DLD1 (cell line): Measurements from ENCODE around the gene ASZ1.
"Not testable (repeated sequence)": the region's sequence is repeated elsewhere in the genome, so short reads cannot be mapped to it uniquely, and the experiment has no call there.

Experiments
- in situ Hi-C: cut with HindIII; loops from 2 replicates; pipeline ENCODE4 v1.10.0; 2017; ENCODE audit warnings: low sequenced_read_pairs

Gene ASZ1, protein sequence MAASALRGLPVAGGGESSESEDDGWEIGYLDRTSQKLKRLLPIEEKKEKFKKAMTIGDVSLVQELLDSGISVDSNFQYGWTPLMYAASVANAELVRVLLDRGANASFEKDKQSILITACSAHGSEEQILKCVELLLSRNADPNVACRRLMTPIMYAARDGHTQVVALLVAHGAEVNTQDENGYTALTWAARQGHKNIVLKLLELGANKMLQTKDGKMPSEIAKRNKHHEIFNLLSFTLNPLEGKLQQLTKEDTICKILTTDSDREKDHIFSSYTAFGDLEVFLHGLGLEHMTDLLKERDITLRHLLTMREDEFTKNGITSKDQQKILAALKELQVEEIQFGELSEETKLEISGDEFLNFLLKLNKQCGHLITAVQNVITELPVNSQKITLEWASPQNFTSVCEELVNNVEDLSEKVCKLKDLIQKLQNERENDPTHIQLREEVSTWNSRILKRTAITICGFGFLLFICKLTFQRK

DNA sequence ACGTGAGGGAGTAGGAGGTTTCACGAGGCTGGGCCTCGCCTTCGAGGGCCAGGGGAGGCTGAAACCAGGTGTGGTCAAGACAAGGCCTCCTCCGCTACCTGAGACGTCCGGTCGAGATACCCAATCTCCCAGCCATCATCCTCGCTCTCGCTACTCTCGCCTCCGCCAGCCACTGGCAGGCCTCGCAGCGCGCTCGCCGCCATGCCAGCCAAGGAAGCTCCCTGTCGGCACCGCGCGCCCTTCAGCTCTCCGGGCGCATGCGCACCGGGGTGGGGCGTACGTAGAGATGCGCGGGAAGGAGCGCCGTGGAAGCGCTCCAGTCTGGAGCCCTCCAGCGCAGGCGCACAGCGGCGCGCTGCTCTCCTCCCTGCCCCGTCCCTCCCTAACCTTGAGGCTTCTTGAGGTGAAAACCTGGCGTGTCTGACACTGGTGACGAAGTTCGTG, at the start of gene ASZ1:
Gene ASZ1 (minus strand): TSS at position 236 of the 444 bp plus-strand sequence. CDS start 33 bp downstream, at position 203.
- in situ Hi-C loops, result no loop called here

DNA sequence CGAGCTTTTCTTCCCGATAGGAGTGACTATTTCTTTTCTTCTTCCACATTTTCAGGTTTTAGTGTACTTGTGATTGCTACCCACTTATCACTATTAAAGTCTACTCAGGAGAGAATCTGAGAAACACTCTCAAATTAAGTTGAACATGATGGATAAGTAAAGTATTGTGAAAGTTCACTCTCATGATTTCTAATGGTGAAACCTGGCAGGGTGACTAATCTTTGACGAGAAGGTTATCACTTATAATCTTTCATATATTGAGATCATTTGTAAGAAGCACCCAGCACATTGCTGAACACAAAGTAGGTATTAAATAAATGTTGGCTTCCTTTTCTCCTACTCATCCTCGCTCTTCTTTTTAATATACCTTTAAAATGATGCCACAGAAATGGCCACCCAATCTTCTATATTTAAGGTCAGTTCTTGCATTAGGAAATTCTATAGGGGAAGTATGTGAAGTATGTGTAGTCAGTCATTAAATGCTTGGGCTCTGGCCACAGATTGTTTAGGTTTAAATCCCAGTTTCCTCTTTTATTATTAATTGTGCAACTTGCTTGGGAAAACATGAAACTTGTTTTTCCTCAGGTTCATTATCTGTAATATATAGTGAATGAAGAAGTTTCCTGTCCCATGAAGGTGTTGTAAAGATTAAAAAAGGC, 49.4 kb upstream of the ASZ1 start:
- in situ Hi-C loops, result no loop called here

DNA sequence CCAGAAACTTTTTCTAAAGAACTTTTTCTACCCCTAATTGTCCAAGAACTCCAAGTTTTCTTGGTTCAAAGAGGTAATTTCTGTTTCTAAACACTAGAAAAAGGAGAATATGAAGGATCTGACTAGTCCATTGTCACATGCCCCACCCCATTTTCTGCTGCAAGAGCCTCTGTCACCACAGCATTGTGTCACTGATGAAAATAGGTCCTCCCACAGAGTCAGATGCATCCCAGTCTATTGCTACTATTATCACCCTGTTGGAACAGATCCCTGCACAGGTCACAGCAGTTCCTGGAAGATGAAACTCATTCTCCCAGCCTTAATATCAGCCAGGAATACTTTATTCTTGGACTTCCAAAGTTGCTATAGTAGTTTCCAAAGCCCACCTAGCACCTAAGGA, 45.0 kb upstream of the ASZ1 start:
- in situ Hi-C loops, result no loop called here

DNA sequence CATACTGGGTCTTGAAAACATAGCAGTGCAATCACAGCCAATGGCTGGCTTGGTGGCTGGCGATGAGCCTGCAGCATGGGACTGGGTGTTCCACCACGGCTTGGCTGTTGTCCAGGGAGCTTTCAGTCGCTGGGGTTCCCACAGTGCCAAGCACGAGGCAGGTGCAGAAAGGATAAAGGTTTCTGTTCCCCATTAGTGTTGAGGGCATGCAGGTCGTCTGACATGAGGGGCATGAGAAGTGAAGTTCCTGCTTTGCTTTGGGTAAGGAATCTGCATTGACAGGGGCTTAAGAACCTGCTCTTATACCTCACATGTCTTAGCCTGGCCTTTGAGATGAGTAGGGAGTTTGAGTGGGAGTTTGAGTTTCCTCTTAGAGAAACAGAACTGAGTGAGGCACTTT, 43.5 kb upstream of the ASZ1 start:
- in situ Hi-C loops, result no loop called here

DNA sequence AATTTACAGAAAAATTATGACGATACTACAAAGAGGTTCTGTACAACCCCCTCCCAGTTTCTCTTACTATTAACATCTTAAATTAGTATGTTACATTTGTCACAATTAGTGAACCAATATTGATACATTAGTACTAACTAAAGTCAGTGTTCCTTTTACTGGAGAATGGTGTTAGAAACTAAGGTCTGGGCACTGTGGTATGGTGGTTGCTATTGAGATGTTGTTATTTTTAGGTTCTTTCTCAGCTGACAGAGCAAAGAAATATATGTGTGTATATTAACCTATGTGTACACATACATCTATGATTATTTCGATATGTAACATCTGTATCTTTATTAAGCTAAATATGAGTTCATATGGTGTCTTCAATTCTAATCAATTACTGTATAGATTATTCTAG, 40.9 kb upstream of the ASZ1 start:
- in situ Hi-C loops, result no loop called here

DNA sequence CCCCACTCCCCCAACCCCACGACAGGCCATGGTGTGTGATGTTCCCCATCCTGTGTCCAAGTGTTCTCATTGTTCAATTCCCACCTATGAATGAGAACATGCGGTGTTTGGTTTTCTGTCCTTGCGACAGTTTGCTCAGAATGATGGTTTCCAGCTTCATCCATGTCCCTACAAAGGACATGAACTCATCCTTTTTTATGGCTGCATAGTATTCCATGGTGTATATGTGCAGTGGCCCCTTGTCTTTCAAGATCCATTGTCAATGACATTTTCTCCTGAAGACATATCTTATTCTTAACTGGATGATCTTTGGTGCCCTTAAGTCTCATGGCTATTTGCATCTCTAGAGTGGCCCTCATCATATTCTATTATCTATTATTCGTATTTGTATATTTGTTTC, 33.5 kb upstream of the ASZ1 start:
- in situ Hi-C loops, result not testable (repeated sequence)

DNA sequence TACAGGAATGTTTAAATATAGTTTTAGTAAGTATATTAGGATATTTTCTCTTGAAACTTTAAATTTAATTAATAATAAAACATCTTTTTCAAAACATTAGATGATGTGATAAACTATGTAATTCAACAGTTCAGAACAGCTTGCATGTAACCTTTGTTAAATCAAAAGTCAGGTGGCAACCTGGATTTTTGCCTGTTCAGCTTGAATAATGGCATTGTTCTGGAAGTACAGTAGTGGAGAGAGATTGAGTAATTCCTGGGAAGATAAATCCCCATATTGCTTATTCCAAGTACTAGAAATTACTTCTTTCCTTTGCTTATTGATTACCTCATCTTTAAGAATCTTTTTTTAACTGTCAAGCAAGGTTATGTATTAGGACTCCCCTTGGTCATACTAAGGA, 32.4 kb upstream of the ASZ1 start:
- in situ Hi-C loops, result loop anchor here (10.0 kb wide), 1 partner anchor 265 kb away; no protein-coding TSS in a partner anchor

DNA sequence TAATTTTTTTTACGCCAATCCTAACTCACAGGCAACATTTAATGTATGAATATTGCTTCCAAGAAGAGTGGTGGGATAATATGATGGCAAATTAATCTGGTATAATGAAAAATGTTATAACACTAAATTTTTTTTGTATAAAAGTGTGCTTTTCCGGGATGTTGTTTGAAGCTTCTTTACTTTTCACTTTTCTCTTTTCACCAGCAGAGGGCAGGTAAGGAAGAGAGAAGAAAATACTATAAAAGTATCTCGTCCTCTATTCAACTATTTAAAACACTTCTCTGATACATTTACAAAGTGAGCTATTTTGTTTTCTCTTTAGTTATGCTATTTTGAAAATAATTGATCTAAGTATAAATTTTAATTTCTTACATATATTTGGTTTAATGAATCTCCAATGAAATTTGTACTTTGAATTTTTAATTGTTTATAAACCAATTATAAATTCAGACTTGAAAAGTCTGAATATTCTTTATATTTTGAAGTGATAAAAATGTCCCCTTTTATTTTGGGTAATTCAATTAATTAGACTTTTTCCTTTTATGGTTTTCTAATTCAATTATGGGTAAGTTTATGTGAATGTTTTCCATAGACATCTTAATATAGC, 31.8 kb upstream of the ASZ1 start:
- in situ Hi-C loops, result loop anchor here (10.0 kb wide), 1 partner anchor 266 kb away; no protein-coding TSS in a partner anchor

DNA sequence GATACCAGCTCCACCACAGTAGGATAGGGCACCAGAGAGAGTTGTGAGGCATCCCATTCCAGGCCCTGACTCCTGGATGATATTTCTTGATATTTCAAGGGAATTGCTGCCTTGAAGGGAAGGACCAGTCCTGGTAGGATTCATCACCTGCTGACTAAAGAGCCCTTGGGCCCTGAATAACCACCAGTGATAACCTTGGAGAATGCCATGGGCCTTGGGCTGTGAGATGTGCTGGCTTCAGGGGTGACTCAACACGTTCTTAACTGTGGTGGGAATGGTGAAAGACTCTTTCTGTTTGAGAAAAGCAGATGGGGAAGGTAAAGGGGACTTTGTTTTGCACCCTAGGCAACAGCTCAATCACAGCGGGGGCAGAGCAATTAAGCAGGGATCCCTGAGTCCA, 21.4 kb upstream of the ASZ1 start:
- in situ Hi-C loops, result no loop called here

DNA sequence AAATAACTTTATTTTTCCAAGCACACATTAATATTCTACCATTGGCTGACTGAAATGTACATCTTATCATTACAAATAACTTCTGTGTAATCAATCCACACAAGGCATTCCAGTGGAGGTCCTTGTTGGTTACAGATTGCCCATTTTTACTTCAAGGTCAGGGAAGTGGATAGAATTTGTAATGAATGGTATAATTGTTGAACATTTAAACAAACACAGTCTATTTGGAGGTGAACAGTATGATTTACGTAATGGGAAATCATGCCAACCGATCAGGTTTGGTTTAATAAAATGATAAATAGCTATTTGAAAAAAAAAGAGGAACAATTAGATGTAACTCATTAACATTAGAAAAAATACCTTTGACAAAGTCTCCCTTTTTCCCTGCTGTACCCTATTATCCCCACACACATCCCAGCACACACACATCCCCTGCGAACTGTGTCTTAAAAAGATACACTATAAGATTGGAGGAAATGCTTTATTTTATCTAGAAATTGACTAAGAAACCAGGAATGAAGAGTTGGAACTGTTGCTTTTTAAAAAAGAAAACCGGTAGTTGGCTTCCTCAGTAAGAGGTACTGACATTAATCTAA, 19.0 kb upstream of the ASZ1 start:
- in situ Hi-C loops, result no loop called here

DNA sequence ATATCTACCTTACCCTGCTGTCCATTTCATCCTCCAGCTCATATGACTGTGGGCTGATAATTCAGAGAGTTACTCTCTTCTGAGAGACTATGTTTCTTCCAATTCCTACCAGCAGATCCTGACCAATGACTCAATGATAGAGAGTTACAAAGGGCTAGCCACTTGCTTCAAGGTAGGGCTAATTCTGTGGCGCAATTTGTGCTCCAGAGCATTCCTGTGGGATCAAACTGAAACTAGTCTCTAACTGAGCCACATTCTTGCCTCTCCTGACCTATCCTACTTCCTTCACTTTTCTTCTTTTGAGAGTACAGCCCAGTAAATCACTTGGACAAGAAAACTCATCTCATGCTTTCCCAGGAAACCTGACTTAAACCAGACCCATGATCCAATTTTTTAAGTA, 17.9 kb upstream of the ASZ1 start:
- in situ Hi-C loops, result no loop called here

DNA sequence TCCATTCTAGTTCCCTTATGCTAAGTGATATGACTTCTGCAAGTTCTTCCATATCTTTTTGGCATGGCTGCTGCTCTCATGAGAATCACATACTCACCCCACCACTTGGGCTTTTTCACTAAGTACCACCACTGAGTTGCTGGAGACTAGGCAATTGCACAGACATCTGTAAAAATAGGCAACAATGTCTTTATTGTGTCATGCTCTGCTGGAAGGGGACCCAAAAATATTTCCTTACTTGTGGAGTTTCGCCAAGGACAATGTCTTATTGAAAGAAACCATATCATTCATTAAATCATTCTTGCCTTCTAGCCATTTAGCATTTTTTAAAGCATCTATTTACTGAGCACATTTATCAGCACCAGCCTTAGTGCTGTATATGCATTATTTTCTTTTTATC, 17.4 kb upstream of the ASZ1 start:
- in situ Hi-C loops, result no loop called here

DNA sequence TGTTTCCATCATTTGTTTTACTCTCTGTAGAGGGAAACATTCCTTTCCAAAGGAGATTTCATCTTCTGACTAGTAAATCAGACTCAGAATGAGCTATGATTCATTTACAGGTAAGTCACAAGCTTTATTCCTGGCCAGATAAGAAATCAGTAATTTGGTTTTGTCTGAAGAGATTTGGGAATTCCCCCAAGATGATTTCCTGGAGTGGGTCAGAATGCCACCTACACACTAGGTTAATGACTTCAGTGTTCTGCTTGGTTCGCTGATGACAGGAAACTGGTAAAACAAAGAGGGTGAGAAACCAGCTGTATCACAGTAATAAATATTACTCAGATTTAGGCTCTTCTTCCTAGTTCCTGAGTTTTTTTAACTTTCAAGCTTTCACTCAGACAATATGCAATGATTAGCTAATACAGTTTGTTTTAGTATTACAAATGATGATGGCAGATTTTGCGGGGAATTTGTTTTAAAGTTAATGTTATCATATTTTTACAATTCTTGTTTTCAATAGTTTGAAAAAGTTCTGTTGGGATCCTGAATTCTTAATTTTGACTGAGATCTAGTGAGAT, 8.3 kb upstream of the ASZ1 start:
- in situ Hi-C loops, result no loop called here

DNA sequence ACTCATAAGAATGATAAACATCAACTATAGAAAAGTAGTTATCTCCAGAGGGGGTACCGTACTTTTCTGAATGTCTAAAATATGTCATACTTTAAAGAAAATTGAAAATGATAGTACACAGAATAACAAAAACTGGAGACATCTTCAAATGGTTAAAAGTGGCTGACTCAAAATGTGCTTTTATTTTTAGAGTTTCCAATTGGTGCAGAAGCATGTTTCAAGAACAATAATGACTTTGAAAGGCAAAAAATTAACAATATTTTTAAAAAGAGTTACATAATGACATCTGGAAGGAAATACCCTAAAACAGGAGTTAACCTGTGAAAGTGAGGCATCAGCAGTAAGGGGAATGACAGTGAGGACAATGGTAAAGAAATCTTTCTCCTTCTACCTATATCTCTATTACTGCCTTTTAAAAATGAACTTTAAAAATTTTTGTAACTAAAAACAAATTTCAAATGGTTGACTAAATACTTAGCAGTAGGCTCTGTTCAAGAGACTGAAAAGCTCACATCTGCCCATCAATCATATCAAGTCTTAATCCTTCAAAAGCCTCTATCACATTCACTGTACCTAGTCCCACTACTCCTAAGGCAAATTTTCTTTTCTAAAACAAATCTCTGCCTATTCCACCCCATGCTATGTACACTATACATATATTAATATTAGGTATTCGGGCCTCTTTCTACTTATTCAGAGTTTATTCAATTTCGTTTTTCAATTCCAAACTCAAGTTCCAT, 3.0 kb downstream of the ASZ1 start:
- in situ Hi-C loops, result no loop called here

DNA sequence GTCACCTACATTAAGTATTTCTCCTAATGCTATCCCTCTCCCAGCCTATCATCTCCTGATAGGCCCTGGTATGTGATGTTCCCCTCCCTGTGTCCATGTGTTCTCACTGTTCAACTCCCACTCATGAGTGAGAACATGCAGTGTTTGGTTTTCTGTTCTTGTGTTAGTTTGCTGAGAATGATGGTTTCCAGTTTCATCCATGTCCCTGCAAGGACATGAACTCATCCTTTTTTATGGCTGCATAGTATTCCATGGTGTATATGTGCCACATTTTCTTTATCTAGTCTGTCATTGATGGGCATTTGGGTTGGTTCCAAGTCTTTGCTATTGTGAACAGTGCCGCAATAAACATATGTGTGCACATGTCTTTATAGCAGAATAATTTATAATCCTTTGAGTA, 12.7 kb downstream of the ASZ1 start:
- in situ Hi-C loops, result not testable (repeated sequence)

DNA sequence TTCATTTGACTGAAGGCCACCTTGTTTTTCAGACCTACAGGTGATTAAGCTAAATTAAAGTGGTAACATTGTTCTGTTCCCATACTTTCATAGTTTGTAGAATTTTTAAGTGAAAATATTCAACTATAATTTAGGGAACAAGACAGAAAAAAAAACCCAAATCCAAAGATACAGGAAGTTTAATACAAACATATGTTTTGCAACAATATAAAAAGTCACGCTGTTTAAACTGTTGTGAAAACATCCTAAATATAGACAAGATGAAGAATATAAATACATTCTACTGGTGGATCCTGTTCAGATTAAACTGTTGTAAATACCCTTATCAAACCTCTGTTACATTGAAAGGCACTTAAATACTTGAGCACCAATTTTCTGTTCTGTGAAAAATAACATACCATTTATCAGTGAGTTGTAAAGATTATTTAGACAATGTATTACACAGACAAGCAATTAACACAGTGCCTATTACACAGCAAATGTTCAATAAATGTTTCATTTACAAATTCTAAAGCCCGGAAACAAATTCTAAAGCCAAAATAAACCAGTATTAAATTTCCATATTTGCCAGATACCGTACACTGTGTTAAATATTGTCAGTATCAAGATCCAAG, 14.2 kb downstream of the ASZ1 start:
- in situ Hi-C loops, result no loop called here

DNA sequence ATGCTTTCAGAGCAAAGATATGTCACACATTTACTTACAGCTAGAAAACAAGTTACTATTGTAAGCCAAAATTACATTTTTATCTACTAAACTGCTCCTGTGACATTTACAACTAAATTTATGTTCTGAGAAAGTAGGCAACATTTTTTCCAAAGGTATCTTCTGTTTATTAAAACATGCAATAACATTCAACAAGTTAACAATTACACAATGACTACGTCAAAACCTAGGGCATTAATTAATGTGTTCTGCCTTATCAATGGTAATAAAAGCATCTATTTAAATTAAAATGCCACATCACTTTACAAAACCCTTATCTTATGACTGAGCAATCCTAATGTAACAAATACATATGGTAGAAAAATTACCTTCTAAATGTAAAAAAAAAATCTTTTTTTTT, 14.9 kb downstream of the ASZ1 start:
- in situ Hi-C loops, result no loop called here

DNA sequence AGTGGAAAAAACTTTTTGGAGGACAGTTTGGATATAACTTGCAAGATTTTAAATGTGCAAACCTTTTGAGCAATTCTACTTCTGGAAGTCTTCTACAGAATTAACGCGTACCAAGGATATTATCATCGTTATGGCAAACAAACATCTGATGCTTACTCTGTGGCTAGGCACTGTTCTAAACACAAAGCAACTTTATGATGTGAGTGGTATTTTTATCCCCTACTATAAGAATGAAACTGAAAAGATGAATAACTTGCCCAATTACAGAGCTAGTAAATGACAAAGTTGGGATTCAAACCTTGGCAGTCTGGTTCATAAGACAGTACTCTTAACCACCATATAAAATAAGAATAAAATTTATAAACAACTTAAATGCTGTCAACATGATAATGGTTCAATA, 15.8 kb downstream of the ASZ1 start:
- in situ Hi-C loops, result no loop called here

DNA sequence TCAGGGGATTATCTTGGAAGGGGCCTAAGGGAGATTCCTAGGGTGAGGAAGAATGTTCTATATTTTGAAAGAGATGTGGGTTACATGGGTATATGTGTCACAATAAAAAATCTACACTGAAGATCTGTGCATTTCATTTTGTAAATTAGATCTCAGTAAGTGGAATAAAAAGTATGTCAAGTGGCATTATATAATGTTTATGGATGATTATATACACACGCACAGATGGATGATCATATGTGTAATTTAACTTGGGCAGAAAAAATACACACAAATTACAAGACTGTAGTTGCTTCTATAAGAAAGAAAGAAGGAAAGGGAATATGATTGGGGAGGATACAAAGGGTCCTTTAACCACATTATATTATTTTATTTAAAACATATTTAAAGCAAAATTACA, 18.5 kb downstream of the ASZ1 start:
- in situ Hi-C loops, result no loop called here

DNA sequence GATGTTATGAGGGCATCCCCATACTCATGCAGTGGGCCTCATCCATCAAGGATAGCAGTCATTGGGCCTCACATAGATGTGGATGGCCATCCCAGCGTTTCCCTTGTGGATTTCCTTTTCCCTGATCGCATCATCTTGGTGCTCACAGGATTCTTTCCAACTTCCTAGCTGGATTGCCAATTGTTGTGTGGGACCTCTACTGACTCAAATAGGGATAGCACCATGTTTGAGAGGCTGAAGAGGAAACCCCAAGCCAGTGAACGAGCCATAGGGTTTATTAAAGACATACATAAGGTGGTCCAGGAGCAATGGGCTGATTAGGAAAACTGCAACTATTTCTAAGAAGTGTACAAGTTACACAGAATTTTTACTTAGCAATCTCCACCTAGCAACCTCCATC, 21.8 kb downstream of the ASZ1 start:
- in situ Hi-C loops, result no loop called here
